Stimulated activated CD4-positive, alpha-beta T cell treated with anti-CD3 and anti-CD28 coated beads, Interleukin-1b, Interleukin-23, amount 100 ng/mL, for 48 hours (primary cell): ENCODE results near the gene FBRSL1.

ENCODE experiments used
- DNase-seq: peaks from one replicate; pipeline ENCODE4 v3.0.0-alpha.2; 2020

Gene FBRSL1

GRCh38 chr12:132545164-132545953 lies 55.4 kb downstream of the FBRSL1 start:
- DNase-seq = no peak

- DNase-seq = no peak
These were observed 56.0 kb downstream of the FBRSL1 start for GRCh38 chr12:132545955-132546354.

GRCh38 chr12:132546647-132547046 lies 56.7 kb downstream of the FBRSL1 start:
- DNase-seq = no peak

GRCh38 chr12:132547205-132547740 lies 57.3 kb downstream of the FBRSL1 start:
- DNase-seq = no peak

- DNase-seq = no peak
These were observed 58.6 kb downstream of the FBRSL1 start for GRCh38 chr12:132548430-132549058.

- no peak for DNase-seq
These were observed 59.1 kb downstream of the FBRSL1 start for GRCh38 chr12:132549059-132549458.

- DNase-seq = no peak
These were observed 60.3 kb downstream of the FBRSL1 start for GRCh38 chr12:132550014-132550802.

GRCh38 chr12:132550830-132551640 lies 61.1 kb downstream of the FBRSL1 start:
- DNase-seq = no peak

GRCh38 chr12:132551641-132552031 lies 61.7 kb downstream of the FBRSL1 start:
- DNase-seq = no peak

GRCh38 chr12:132554845-132555630 lies 65.1 kb downstream of the FBRSL1 start:
- DNase-seq = no peak

GRCh38 chr12:132555686-132556085 lies 65.7 kb downstream of the FBRSL1 start:
- no peak for DNase-seq

GRCh38 chr12:132556216-132556615 lies 66.3 kb downstream of the FBRSL1 start:
- DNase-seq = no peak

- no peak for DNase-seq
These were observed 66.8 kb downstream of the FBRSL1 start for GRCh38 chr12:132556801-132557200.

- DNase-seq = no peak
These were observed 67.5 kb downstream of the FBRSL1 start for GRCh38 chr12:132557291-132558015.

- DNase-seq = no peak
These were observed 68.3 kb downstream of the FBRSL1 start for GRCh38 chr12:132558042-132558856.

- DNase-seq = no peak
These were observed 69.1 kb downstream of the FBRSL1 start for GRCh38 chr12:132558861-132559623.

- DNase-seq = peak; percentile 37
These were observed 69.9 kb downstream of the FBRSL1 start for GRCh38 chr12:132559652-132560363.

- peak; percentile 20 for DNase-seq
These were observed 70.3 kb downstream of the FBRSL1 start for GRCh38 chr12:132560364-132560613.
